GM12801 (cell line): Measurements from ENCODE around the gene RFNG.

Experiments used
- TF ChIP-seq, protein P1 (sequence below): IDR thresholded peaks from one replicate; pipeline ENCODE4 v1.5.1; 2011; ENCODE audit warnings: control low read depth; ENCODE audit not compliant: insufficient read length; ENCODE audit errors: extremely low read depth

Gene RFNG

DNA sequence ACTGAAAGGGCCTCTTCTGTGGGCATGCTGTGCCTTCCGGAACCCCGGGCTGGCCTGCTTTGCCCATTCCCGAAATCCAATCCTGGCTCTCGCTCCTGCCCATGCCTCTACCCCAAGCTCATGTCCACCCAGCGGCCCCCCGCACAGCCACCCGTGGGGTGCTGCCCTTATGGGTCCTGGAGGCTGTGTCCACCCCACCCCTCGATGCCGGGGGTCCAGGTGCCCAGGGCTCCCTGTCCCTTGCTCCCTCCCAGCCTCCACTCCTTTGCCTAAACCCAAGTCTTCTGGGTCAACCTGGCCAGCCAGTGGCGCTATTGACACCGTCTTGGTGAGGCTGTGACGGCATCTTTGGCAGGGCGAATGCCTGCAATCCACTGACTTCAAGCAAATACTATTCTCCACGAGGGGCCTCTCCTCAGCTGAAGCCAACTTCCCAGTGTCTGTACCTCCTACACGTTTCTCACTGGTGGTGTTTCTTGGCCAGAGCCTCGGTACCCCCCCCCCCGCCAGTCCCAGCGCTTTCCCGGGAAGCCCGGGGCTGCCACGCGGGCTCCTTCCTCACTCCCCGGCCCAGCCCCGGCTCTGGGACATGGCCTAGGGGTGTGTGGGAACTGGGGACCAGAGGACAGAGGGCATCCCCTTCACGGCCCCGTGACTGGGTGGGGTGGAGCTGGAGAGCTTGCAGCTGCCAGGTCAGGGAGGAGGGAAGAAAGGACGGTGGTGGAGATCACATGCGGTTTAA lies 26.2 kb upstream of the RFNG start:
- TF ChIP-seq, protein P1, sequence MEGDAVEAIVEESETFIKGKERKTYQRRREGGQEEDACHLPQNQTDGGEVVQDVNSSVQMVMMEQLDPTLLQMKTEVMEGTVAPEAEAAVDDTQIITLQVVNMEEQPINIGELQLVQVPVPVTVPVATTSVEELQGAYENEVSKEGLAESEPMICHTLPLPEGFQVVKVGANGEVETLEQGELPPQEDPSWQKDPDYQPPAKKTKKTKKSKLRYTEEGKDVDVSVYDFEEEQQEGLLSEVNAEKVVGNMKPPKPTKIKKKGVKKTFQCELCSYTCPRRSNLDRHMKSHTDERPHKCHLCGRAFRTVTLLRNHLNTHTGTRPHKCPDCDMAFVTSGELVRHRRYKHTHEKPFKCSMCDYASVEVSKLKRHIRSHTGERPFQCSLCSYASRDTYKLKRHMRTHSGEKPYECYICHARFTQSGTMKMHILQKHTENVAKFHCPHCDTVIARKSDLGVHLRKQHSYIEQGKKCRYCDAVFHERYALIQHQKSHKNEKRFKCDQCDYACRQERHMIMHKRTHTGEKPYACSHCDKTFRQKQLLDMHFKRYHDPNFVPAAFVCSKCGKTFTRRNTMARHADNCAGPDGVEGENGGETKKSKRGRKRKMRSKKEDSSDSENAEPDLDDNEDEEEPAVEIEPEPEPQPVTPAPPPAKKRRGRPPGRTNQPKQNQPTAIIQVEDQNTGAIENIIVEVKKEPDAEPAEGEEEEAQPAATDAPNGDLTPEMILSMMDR = no peak

DNA sequence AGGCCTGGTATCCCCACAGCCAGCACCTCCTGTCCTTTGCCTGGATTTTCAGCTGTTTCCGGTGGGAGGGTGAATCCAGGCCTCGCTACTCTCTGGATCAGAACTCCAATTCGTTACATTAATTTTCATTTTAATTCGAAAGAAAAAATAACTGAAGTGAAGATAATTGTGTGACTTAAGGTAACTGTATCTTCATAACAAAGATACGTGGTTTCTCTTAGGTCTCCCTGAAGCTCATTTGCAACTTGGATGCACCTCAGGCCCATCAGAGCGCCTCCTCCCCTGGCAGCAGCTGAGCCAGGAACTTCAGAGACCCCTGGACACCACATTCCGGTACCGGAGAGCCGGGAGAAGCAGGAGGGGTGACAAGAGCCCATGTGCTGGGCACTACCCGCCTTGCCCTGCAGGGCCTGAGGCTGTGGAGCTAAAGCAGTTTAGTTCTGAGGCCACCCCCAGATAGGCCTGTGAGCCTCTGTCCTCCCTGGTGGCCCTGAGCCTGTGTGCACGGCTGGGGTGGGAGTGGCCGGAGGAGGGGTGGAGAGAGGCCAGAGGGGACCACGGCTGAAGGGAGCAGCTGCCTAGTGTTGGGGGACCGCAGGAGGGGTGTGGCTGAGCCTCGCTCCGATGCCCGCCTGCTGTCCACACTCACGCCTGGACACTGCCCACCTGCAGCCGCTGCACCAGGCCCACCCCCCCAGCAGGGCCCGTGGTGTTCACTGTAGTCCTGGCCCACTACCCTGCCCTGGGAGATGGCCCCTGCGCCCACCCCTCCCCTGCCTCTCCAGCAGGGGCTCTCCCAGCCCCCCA lies 25.4 kb upstream of the RFNG start:
- TF ChIP-seq, protein P1 = no peak

DNA sequence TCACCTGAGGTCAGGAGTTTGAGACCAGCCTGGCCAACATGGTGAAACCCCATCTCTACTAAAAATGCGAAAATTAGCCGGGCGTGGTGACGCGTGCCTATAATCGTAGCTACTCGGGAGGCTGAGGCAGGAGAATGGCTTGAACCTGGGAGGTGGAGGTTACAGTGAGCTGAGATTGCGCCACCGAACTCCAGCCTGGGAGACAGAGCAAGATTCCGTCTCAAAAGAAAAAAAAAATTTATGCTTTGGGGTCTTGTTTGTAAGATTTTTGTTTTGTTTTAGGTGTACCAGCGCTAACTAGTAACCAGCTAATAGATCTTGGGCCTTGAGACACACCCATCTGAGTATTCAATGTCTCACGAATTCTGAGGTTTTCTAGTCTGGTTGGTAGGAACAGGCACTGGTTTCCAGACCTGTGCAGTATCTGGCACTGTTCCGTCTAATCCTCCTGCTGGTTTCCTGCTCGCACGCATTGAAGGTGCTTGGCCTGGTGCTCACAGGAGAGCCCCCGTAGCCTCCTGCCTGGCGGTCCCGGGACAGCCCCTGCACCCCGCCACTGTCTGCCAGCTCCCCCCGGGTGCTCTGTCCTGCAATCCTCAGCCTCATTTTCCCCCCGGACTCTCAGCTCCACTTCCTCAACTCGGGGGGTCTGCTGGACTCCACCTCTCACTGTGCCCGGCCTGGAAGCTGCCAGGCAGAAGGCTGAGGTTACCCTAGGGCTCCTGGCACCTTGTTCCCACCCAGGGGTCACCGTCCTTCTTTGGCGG lies 24.6 kb upstream of the RFNG start:
- TF ChIP-seq, protein P1 = no peak

DNA sequence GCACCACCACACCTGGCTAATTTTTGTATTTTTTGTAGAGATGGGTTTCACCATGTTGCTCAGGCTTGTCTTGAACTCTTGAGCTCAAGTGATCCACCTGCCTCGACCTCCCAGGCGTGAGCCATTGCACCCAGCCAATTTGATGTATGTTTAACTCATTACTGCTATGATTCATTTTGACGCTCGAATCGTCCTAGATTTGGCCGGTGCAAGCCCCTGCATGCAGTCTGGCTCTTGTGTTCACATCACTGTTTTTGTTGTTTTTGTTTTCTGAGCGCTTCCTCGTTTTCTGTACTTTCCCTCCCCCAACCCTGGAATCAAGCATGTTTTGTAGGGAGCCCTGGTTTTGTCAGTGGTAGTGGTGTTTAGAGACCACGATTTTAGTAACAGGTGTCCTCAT lies 21.8 kb upstream of the RFNG start:
- TF ChIP-seq, protein P1 = no peak

DNA sequence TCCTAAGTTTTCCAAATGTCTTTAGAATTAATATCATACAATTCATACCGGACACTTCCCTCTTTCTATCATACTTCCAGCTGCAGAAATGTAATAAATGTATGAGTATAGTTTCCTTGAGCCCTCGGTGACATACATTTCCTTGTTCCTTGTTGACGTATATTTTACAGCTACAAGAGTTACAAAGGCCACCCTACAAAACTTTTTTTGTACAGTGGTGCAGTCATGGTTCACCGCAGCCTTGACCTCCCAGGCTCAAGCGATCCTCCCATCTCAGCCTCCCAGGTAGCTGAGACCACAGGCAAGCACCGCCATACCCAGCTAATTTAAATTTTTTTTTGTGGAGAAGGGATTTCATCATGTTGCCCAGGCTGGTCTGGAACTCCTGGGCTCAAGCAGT lies 21.2 kb upstream of the RFNG start:
- TF ChIP-seq, protein P1 = no peak

DNA sequence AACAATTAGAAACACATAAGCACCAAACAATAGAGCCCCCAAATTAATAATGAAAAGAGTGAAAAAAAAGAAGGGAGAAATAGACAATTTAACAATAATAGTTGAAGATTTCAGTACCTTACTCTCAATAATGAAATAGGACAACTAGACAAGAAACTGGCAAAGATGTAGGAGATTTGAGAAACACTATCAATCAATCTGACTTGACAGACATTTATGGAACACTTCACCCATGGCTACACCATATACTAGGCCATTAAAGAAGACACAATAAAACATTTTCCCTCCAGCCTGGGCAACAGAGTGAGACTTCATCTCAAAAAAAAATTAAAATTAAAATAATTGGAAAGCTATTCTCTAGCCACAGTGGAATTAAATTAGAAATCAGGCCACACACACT lies 19.0 kb upstream of the RFNG start:
- TF ChIP-seq, protein P1 = no peak
